Endothelial cell of umbilical vein (primary cell): ENCODE measurements around the gene RBBP4. TPM values are rescaled to one million over a fixed set of nuclear protein-coding genes. Genes with fewer than 3 reads are reported as not detected.
"Not testable (repeated sequence)": the region's sequence is repeated elsewhere in the genome, so short reads cannot be mapped to it uniquely, and the experiment has no call there.

Experiments
- BruUV-seq: library from RNA; stranded (reverse); fragments of 400-500 nt; replicated peaks from 2 replicates; lab custom pipeline; 2021; lab: Mats Ljungman, UMichigan
- CTCF ChIA-PET: fragments of 300-600, 350-600 bp; sonication (Branson Sonifier 250); formaldehyde crosslinking; loops from one replicate; lab custom pipeline; 2021; ENCODE audit warnings: antibody characterized with exemption, inconsistent platforms; lab: Charles Lee
- POLR2A ChIA-PET: fragments of 300-600, 350-600 bp; sonication (Branson Sonifier 250); formaldehyde crosslinking; loops from one replicate; lab custom pipeline; 2021; ENCODE audit warnings: antibody characterized with exemption, inconsistent platforms; lab: Charles Lee
- DNase-seq: peaks from one replicate; pipeline ENCODE4 v3.0.0-alpha.2; 2011; ENCODE audit warnings: low read depth, low spot score
- FAIRE-seq: peaks from 2 replicates; lab custom pipeline; 2011; peaks lifted over from hg19 to GRCh38; lab: Jason Lieb, UNC
- H2AFZ ChIP-seq: 2 replicates; pipeline ENCODE4 v1.6.0; 2012; ENCODE audit warnings: low read depth, low read length, control low read depth, inconsistent platforms
- H3K27ac ChIP-seq: 2 replicates; pipeline ENCODE4 v1.5.1; 2011; ENCODE audit warnings: low read depth, mild to moderate bottlenecking, control low read depth, low read length, moderate library complexity; ENCODE audit not compliant: insufficient read depth
- H3K27me3 ChIP-seq, 2 experiments: 2 replicates each; pipeline versions ENCODE4 v1.6.0 to v1.6.1; 2011; ENCODE audit warnings: low read length in 2 of 2, mixed read lengths in 1 of 2; ENCODE audit not compliant: control insufficient read depth in 2 of 2, insufficient read depth in 2 of 2
- H3K36me3 ChIP-seq, 2 experiments: 2 replicates in 1 of 2; 3 replicates in 1 of 2; pipeline ENCODE4 v1.5.1; 2011; ENCODE audit warnings: low read length in 2 of 2, mild to moderate bottlenecking in 1 of 2, moderate library complexity in 1 of 2; ENCODE audit not compliant: control insufficient read depth in 2 of 2, insufficient read depth in 2 of 2; ENCODE audit errors: extremely low read depth in 1 of 2
- H3K4me1 ChIP-seq: 3 replicates; pipeline ENCODE4 v1.5.1; 2011; ENCODE audit warnings: mild to moderate bottlenecking, low read length; ENCODE audit not compliant: control insufficient read depth, insufficient read depth; ENCODE audit errors: extremely low read depth
- H3K4me2 ChIP-seq: 2 replicates; pipeline ENCODE4 v1.6.1; 2011; ENCODE audit warnings: low read length, control low read depth, mixed read lengths; ENCODE audit not compliant: insufficient read depth
- H3K4me3 ChIP-seq, 3 experiments: fragments of 200-600 bp in 1 of 3; sonication (generic), shearing (Covaris generic) in 1 of 3; replicated peaks in 1 of 3; 2 replicates each; pipeline ENCODE4 v1.5.1; 2011 to 2016; ENCODE audit warnings: control low read depth in 3 of 3, low read length in 3 of 3, mild to moderate bottlenecking in 2 of 3, inconsistent platforms in 1 of 3, low read depth in 1 of 3, moderate library complexity in 1 of 3; ENCODE audit not compliant: insufficient read depth in 1 of 3
- H3K79me2 ChIP-seq: 2 replicates; pipeline ENCODE4 v1.6.0; 2012; ENCODE audit warnings: low read length, inconsistent platforms; ENCODE audit not compliant: control insufficient read depth, insufficient read depth
- H3K9ac ChIP-seq: replicated peaks from 2 replicates; pipeline ENCODE3; 2011; ENCODE audit warnings: low read length, control low read depth; ENCODE audit not compliant: insufficient read depth; ENCODE audit errors: extremely low read depth
- H3K9me1 ChIP-seq: replicated peaks from 3 replicates; pipeline ENCODE4 v1.6.0; 2011; ENCODE audit warnings: mild to moderate bottlenecking, low read length; ENCODE audit not compliant: control insufficient read depth, insufficient read depth; ENCODE audit errors: extremely low read depth
- H3K9me3 ChIP-seq: replicated peaks from 2 replicates; pipeline ENCODE4 v1.5.1; 2012; ENCODE audit warnings: low read length, inconsistent platforms; ENCODE audit not compliant: control insufficient read depth, insufficient read depth
- H4K20me1 ChIP-seq: replicated peaks from 2 replicates; pipeline ENCODE3; 2011; ENCODE audit warnings: mild to moderate bottlenecking, low read length; ENCODE audit not compliant: control insufficient read depth, insufficient read depth; ENCODE audit errors: extremely low read depth
- CTCF ChIP-seq, 2 donors: IDR thresholded peaks; 1 replicate in 1 of 2; 2 replicates in 1 of 2; pipeline ENCODE4 v1.5.1; 2011; ENCODE audit warnings: low read length in 2 of 2, mild to moderate bottlenecking in 2 of 2, moderate library complexity in 2 of 2, control low read depth in 1 of 2, inconsistent platforms in 1 of 2, low read depth in 1 of 2; ENCODE audit not compliant: insufficient read depth in 1 of 2; ENCODE audit errors: extremely low read depth in 1 of 2
- EZH2 ChIP-seq: IDR thresholded peaks from 2 replicates; pipeline ENCODE4 v1.6.1; 2012; ENCODE audit warnings: borderline replicate concordance, low read depth, mild to moderate bottlenecking, moderate library complexity, low read length, inconsistent platforms; ENCODE audit not compliant: severe bottlenecking
- FOS ChIP-seq: IDR thresholded peaks from 2 replicates; pipeline ENCODE4 v1.6.1; 2011; ENCODE audit warnings: mild to moderate bottlenecking, low read length, moderate library complexity, borderline replicate concordance; ENCODE audit not compliant: insufficient read depth
- GATA2 ChIP-seq: IDR thresholded peaks from 2 replicates; pipeline ENCODE4 v1.7.0; 2011; ENCODE audit warnings: low read depth, mild to moderate bottlenecking, moderate library complexity, mixed read lengths, low read length; ENCODE audit not compliant: insufficient read length, insufficient read depth
- JUN ChIP-seq: IDR thresholded peaks from 2 replicates; pipeline ENCODE4 v1.6.1; 2011; ENCODE audit warnings: borderline replicate concordance, low read depth; ENCODE audit not compliant: insufficient read length, insufficient read depth
- MYC ChIP-seq: IDR thresholded peaks from one replicate; pipeline ENCODE4 v1.6.1; 2011; ENCODE audit warnings: mild to moderate bottlenecking, low read depth, low read length
- POLR2A ChIP-seq: IDR thresholded peaks from 2 replicates; pipeline ENCODE4 v1.6.1; 2012; ENCODE audit warnings: low read depth, mild to moderate bottlenecking, control low read depth, low read length
- POLR2AphosphoS5 ChIP-seq: IDR thresholded peaks from 2 replicates; pipeline ENCODE4 v1.6.1; 2012; ENCODE audit warnings: low read depth, mild to moderate bottlenecking, control low read depth, low read length, moderate library complexity; ENCODE audit not compliant: insufficient read depth
- dilution Hi-C: fragments of 300-500 bp; cut with MboI; formaldehyde crosslinking; loops from one replicate; pipeline ENCODE4 v1.15.0; 2019; ENCODE audit warnings: low sequenced_read_pairs; ENCODE audit not compliant: extremely low pct_ligation_motif_present
- intact Hi-C: fragments of 100-400 bp; cut with micrococcal nuclease; formaldehyde crosslinking; loops from one replicate; pipeline ENCODE4 v1.10.0; 2022
- polyA plus RNA-seq, 4 experiments: library from polyadenylated mRNA; depleted of rRNA in 3 of 4; stranded (reverse) in 3 of 4; unstranded in 1 of 4; fragments of >200 nt; gene quantifications; 2 replicates each; pipeline versions ENCODE4 v1.2.1 to v1.2.3, GENCODE V29; 2011 to 2012; ENCODE audit warnings: missing spikeins in 1 of 4
- total RNA-seq: library from RNA; stranded (reverse); gene quantifications from 2 replicates; pipeline ENCODE4 v1.2.3, GENCODE V29; 2021
- TF ChIP-seq, protein P1 (sequence below): IDR thresholded peaks from 2 replicates; pipeline ENCODE4 v1.6.1; 2011; ENCODE audit not compliant: insufficient read depth, insufficient read length

RBBP4 gene
- total and polyA plus RNA-seq, 2 donors (not counting 3 experiments of a cell fraction or from before 2014, with no cell fraction given) = 84.9 to 241 TPM

DNA sequence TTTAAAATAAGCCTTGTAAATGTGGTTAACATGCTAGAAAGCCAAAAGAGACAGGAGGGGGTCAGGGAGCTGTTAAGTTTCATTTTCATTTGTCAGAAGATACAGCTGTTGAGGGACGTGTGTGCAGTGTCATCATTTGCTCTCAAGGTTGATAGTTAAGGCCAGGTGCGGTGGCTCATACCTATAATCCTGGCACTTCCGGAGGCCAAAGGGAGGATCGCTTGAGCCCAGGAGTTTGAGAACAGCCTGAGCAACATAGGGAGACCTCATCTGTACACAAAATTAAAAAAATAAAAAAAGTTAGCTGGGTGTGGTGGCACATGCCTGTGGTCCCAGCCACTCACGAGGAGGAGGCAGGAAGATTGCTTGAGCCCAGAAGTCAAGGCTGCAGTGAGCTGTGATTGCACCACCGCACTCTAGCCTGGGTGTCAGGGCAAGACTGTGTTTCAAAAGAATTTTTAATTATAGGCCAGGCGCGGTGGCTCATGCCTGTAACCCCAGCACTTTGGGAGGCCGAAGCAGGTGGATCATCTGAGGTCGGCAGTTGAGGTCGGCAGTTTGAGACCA lies 23.3 kb upstream of the RBBP4 start:
- H4K20me1 ChIP-seq = no peaks in the 10 kb centered on the region
- H3K4me3 ChIP-seq = no peak overlapping the region
- H3K4me2 ChIP-seq = no peak overlapping the region
- no peaks in the 10 kb centered on the region for H3K4me1 ChIP-seq
- H3K27ac ChIP-seq = no peak overlapping the region
- no peaks in the 10 kb centered on the region for H3K9me3 ChIP-seq
- no peak overlapping the region for H2AFZ ChIP-seq
- ChIA-PET POLR2A (no interaction called here), CTCF (no interaction called here)
- no peaks in the 10 kb centered on the region for H3K27me3 ChIP-seq
- H3K36me3 ChIP-seq = peaks cover 0 to 2% of the 10 kb centered on the region in 2 experiments
- dilution Hi-C loops (no loop called here), intact Hi-C loops (no loop called here)
- no peak overlapping the region for H3K9ac ChIP-seq
- TF ChIP-seq POLR2AphosphoS5 = no peak
- TF ChIP-seq POLR2A = no peak
- TF ChIP-seq EZH2 = no peak
- TF ChIP-seq MYC = no peak
- no peak for TF ChIP-seq FOS
- TF ChIP-seq CTCF (IDR thresholded peaks at IDR 0.05; ENCODE audit: extremely low read depth in 1 of 2, insufficient read depth in 1 of 2, low read depth in 1 of 2, low read length in 2 of 2) = no peak
- no peak for TF ChIP-seq JUN
- TF ChIP-seq, protein P1, sequence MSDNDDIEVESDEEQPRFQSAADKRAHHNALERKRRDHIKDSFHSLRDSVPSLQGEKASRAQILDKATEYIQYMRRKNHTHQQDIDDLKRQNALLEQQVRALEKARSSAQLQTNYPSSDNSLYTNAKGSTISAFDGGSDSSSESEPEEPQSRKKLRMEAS = no peak
- TF ChIP-seq GATA2 = no peak
- H3K79me2 ChIP-seq = no peaks in the 10 kb centered on the region
- DNase-seq (no peak), FAIRE-seq (no peak)
- no TSS peak for BruUV-seq
- H3K9me1 ChIP-seq = peaks cover 3% of the 10 kb centered on the region

- H3K4me1 ChIP-seq, POLR2A ChIA-PET, DNase-seq, H3K9me1 ChIP-seq, H3K9me3 ChIP-seq, intact Hi-C loops, BruUV-seq, H3K79me2 ChIP-seq, H3K36me3 ChIP-seq, H4K20me1 ChIP-seq, dilution Hi-C loops, FAIRE-seq, H2AFZ ChIP-seq, H3K27me3 ChIP-seq, H3K27ac ChIP-seq, H3K9ac ChIP-seq, H3K4me2 ChIP-seq, H3K4me3 ChIP-seq: not testable (repeated sequence)
- CTCF ChIA-PET = interaction anchor here (1.7 to 4.1 kb wide), 2 partner anchors 10 to 110 kb away, joined by 4 to 17 read pairs; no protein-coding TSS in a partner anchor
Observed at GRCh38 chr1:32630173-32630572, 20.8 kb upstream of the RBBP4 start.
